WTC11 (cell line): Measurements from ENCODE around the gene RFPL4A. TPM values are rescaled to one million over a fixed set of nuclear protein-coding genes. Genes with fewer than 3 reads are reported as not detected.

Source experiments
- ATAC-seq: fragments of 200-7000 bp; cut with Tn5 transposase; 2 replicates; pipeline ENCODE4 v1.10.0; 2021; ENCODE audit warnings: mild to moderate bottlenecking, moderate library complexity
- CTCF ChIA-PET: fragments of 300-600 bp; sonication (Branson Sonifier 250); formaldehyde crosslinking; loops from one replicate; lab custom pipeline; 2021; ENCODE audit warnings: antibody characterized with exemption; lab: Charles Lee
- POLR2A ChIA-PET: fragments of 350-600 bp; sonication (Branson Sonifier 250); formaldehyde crosslinking; loops from one replicate; lab custom pipeline; 2021; ENCODE audit warnings: antibody characterized with exemption; lab: Charles Lee
- DNase-seq: peaks from one replicate; pipeline ENCODE4 v3.0.0; 2021; ENCODE audit warnings: low spot score
- H3K27ac Mint-ChIP-seq: 2 replicates; pipeline ENCODE4 v1.8.0; 2021; ENCODE audit warnings: mixed read lengths
- H3K27me3 Mint-ChIP-seq: 2 replicates; pipeline ENCODE4 v1.8.0; 2021; ENCODE audit warnings: low read depth, mild to moderate bottlenecking, moderate library complexity, mixed read lengths
- H3K36me3 Mint-ChIP-seq: 2 replicates; pipeline ENCODE4 v1.8.0; 2021; ENCODE audit warnings: mixed read lengths
- H3K4me1 Mint-ChIP-seq: 2 replicates; pipeline ENCODE4 v1.8.0; 2022; ENCODE audit warnings: mixed read lengths
- H3K4me3 Mint-ChIP-seq: 2 replicates; pipeline ENCODE4 v1.8.0; 2021; ENCODE audit warnings: mild to moderate bottlenecking, moderate library complexity, mixed read lengths
- H3K9me3 Mint-ChIP-seq: 2 replicates; pipeline ENCODE4 v1.8.0; 2021; ENCODE audit warnings: mixed read lengths
- AFF4 ChIP-seq: sonication (generic); formaldehyde crosslinking; IDR thresholded peaks from 2 replicates; pipeline ENCODE4 v1.8.1; 2023; ENCODE audit warnings: mild to moderate bottlenecking, missing genetic modification reagents, borderline replicate concordance
- ARID4B ChIP-seq: sonication (generic); formaldehyde crosslinking; IDR thresholded peaks from 2 replicates; pipeline ENCODE4 v1.8.0; 2023; ENCODE audit warnings: missing genetic modification reagents, mild to moderate bottlenecking, borderline replicate concordance
- ATF2 ChIP-seq: sonication (generic); formaldehyde crosslinking; IDR thresholded peaks from 2 replicates; pipeline ENCODE4 v1.8.1; 2022; ENCODE audit warnings: low read depth, missing genetic modification reagents, borderline replicate concordance
- CBFB ChIP-seq: sonication (generic); formaldehyde crosslinking; IDR thresholded peaks from 2 replicates; pipeline ENCODE4 v1.8.1; 2022; ENCODE audit warnings: mild to moderate bottlenecking, low read depth, missing genetic modification reagents
- FOXP4 ChIP-seq: sonication (generic); formaldehyde crosslinking; IDR thresholded peaks from 2 replicates; pipeline ENCODE4 v1.8.0; 2022; ENCODE audit warnings: mild to moderate bottlenecking, missing genetic modification reagents
- GABPB1 ChIP-seq: sonication (generic); formaldehyde crosslinking; IDR thresholded peaks from 2 replicates; pipeline ENCODE4 v1.8.1; 2023; ENCODE audit warnings: mild to moderate bottlenecking, missing genetic modification reagents
- GRHL2 ChIP-seq: fragments of 250-450 bp; sonication (Bioruptor Pico); IDR thresholded peaks from 2 replicates; pipeline ENCODE4 v1.8.0; 2022; ENCODE audit warnings: mild to moderate bottlenecking, moderate library complexity; ENCODE audit not compliant: insufficient replicate concordance, severe bottlenecking
- HMGA2 ChIP-seq: fragments of 250-450 bp; sonication (Bioruptor Pico); IDR thresholded peaks from 2 replicates; pipeline ENCODE4 v1.4.0; 2021; ENCODE audit warnings: mild to moderate bottlenecking, moderate library complexity
- PREB ChIP-seq: sonication (generic); formaldehyde crosslinking; IDR thresholded peaks from 2 replicates; pipeline ENCODE4 v1.8.1; 2022; ENCODE audit warnings: mild to moderate bottlenecking, missing genetic modification reagents, moderate library complexity, borderline replicate concordance
- SOX15 ChIP-seq: fragments of 250-450 bp; sonication (Bioruptor Pico); IDR thresholded peaks from 2 replicates; pipeline ENCODE4 v1.9.0; 2021; ENCODE audit warnings: mild to moderate bottlenecking
- USF1 ChIP-seq: sonication (generic); formaldehyde crosslinking; IDR thresholded peaks from 2 replicates; pipeline ENCODE4 v1.8.0; 2022; ENCODE audit warnings: mild to moderate bottlenecking, missing genetic modification reagents
- ZNF281 ChIP-seq: sonication (generic); formaldehyde crosslinking; IDR thresholded peaks from 2 replicates; pipeline ENCODE4 v1.8.0; 2023; ENCODE audit warnings: mild to moderate bottlenecking, missing genetic modification reagents
- ZNF425 ChIP-seq: fragments of 250-450 bp; sonication (Bioruptor Pico); conservative IDR thresholded peaks from 2 replicates; pipeline ENCODE4 v1.9.0; 2021; ENCODE audit warnings: mild to moderate bottlenecking
- total RNA-seq: library from RNA; stranded (reverse); gene quantifications from 3 replicates; pipeline ENCODE4 v1.2.3, GENCODE V29; 2021

RFPL4A gene
- total RNA-seq, 1 experiment from 2014 or later = not detected

- no peak for TF ChIP-seq AFF4
- TF ChIP-seq GRHL2 (CRISPR knock-in tag) = no peak
- TF ChIP-seq FOXP4 = no peak
- TF ChIP-seq ZNF281 (CRISPR knock-in tag) = no peak
- TF ChIP-seq ZNF425 = no peak
- TF ChIP-seq ARID4B (CRISPR knock-in tag) = no peak
Observed at GRCh38 chr19:55750715-55751114, 8.2 kb upstream of the RFPL4A start (continued).

GRCh38 chr19:55753401-55753800 lies 5.5 kb upstream of the RFPL4A start:
- H3K4me3 Mint-ChIP-seq = no peak overlapping the region
- peaks cover 18% of the 10 kb centered on the region for H3K27me3 Mint-ChIP-seq
- H3K36me3 Mint-ChIP-seq = peaks cover 59% of the 10 kb centered on the region
- H3K27ac Mint-ChIP-seq = no peak overlapping the region
- DNase-seq (no peak), ATAC-seq (no peak)
- H3K9me3 Mint-ChIP-seq = peaks cover 77% of the 10 kb centered on the region
- ChIA-PET CTCF (no interaction called here), POLR2A (no interaction called here)
- no peaks in the 10 kb centered on the region for H3K4me1 Mint-ChIP-seq
- TF ChIP-seq CBFB (CRISPR knock-in tag) (no peak), USF1 (CRISPR knock-in tag) (no peak), GABPB1 (CRISPR knock-in tag) (no peak), ATF2 (CRISPR knock-in tag) (no peak), HMGA2 (CRISPR knock-in tag) (no peak), SOX15 (CRISPR knock-in tag) (no peak), PREB (CRISPR knock-in tag) (no peak), GRHL2 (CRISPR knock-in tag) (no peak)
